Large intestine (tissue), 3 donors: ENCODE data around the gene PCGF3. TPM values are rescaled to one million over a fixed set of nuclear protein-coding genes. Genes with fewer than 3 reads are reported as not detected.

Source experiments
- DNase-seq, 2 donors: peaks; one replicate each; pipeline versions ENCODE4 v3.0.0 to v3.0.0-alpha.2; 2013
- H3K27ac ChIP-seq: one replicate; pipeline ENCODE4 v1.5.1; 2013; ENCODE audit warnings: low read length
- H3K27me3 ChIP-seq: 2 replicates; pipeline ENCODE4 v1.6.1; 2013; ENCODE audit warnings: low read length; ENCODE audit not compliant: control insufficient read depth, insufficient read depth
- H3K36me3 ChIP-seq: 2 replicates; pipeline ENCODE4 v1.6.1; 2013; ENCODE audit warnings: low read length; ENCODE audit not compliant: control insufficient read depth, insufficient read depth
- H3K4me1 ChIP-seq: one replicate; pipeline ENCODE4 v1.6.1; 2013; ENCODE audit warnings: low read length; ENCODE audit not compliant: control insufficient read depth, insufficient read depth
- H3K4me3 ChIP-seq: one replicate; pipeline ENCODE4 v1.5.1; 2013; ENCODE audit warnings: low read length
- H3K9me3 ChIP-seq: one replicate; pipeline ENCODE4 v1.6.1; 2013; ENCODE audit warnings: mild to moderate bottlenecking, low read depth, low read length, moderate library complexity; ENCODE audit not compliant: control insufficient read depth
- WGBS: methylation state at CpG from one replicate; pipeline ENCODE4 v1.1.5; 2013; ENCODE audit warnings: low lambda C conversion rate; ENCODE audit not compliant: insufficient coverage; 5-methylcytosine and 5-hydroxymethylcytosine counted together
- polyA plus RNA-seq: library from polyadenylated mRNA; unstranded; fragments of 120-200 nt; gene quantifications from one replicate; pipeline ENCODE4 v1.2.1, GENCODE V29; 2013

The PCGF3 gene
- polyA plus RNA-seq, 1 donor: 78.0 TPM

DNA sequence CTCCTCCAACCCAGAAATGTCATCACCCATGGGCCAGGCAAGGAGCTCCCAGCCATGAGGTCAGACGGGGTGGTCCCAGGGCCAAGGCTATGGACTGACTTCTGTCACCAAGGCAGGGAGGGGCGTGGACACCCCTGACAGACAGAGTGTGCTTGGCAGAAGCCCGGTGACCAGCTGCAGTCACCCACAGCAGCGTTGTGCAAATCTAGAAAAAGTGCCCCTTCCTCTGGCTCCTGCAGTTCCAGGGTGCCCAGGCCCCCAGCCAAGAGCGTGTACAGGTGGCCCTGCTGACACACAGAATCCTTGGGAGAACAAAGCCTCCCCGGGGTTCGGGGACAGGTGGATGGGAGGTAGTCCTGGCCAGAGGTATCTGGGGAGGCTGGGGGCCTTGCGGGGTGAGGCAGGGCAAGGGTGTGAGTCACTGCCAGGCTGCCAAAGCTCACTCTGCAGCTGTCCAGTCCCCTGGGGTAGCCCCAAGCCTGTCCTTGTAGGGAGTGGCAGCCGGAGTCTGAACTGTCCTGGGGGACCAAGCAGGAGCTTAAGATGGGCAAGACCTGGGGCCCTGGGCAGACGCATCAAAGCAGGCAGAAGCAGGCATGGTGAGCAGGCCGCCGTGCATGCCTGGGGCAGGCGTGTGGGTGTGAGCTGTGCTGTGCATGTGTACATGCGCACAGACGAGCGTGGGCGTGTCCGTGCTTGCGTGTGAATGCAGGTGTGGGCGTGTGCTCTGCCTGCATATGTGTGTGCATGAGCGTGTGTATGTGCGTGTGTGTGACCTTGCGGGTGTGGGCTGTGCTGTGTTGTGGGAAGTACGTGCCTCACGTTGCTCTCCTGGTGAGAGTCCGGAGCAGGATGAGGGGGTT lies 28.0 kb upstream of the PCGF3 start:
- H3K36me3 ChIP-seq: peaks cover 5% of the 10 kb centered on the region
- H3K9me3 ChIP-seq: peaks cover 4% of the 10 kb centered on the region
- no peak overlapping the region for H3K27ac ChIP-seq
- no CpG with 5 or more reads among the region's 26 CpGs for whole genome bisulfite sequencing
- H3K4me1 ChIP-seq: peaks cover 51% of the 10 kb centered on the region
- H3K27me3 ChIP-seq: no peaks in the 10 kb centered on the region
- H3K4me3 ChIP-seq: no peak overlapping the region
- DNase-seq: no peak

DNA sequence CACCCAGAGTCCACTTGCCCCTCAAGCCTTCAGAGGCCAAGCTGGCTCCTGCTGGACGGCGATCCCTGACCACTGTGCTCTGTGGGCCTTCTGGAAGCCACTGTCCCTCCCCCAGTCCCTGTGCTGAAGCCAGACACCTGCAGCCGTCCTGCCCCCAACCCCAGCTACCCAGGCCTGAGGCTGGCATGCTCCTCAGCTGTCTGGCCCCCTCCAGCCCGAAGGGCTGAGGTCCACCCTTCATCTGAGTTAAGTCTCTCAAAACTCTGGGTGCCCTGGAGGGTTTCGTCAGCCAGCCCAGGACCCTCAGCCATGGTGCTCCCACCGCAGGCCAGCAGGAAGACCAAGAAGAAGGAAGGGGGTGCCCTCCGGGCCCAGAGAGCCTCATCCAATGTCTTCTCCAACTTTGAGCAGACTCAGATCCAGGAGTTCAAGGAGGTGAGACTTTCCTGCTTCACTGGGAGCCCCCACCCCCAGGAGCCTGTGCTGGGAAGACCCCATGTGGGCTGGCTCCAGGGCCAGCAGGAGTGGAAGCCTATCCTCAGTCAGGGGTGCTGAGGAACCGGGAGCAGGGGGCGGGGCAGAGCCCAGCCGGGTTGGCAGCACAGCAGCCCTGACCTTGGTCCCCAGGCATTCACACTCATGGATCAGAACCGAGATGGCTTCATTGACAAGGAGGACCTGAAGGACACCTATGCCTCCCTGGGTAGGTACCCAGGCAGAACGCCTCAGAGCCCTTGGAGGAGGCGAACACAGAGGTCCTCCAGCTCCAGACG lies 27.1 kb upstream of the PCGF3 start:
- H3K27me3 ChIP-seq: no peaks in the 10 kb centered on the region
- H3K36me3 ChIP-seq: no peaks in the 10 kb centered on the region
- peaks cover 47% of the 10 kb centered on the region for H3K4me1 ChIP-seq
- no peak overlapping the region for H3K27ac ChIP-seq
- no peak for DNase-seq
- H3K4me3 ChIP-seq: no peak overlapping the region
- no CpG with 5 or more reads among the region's 14 CpGs for WGBS
- H3K9me3 ChIP-seq: peaks cover 4% of the 10 kb centered on the region

DNA sequence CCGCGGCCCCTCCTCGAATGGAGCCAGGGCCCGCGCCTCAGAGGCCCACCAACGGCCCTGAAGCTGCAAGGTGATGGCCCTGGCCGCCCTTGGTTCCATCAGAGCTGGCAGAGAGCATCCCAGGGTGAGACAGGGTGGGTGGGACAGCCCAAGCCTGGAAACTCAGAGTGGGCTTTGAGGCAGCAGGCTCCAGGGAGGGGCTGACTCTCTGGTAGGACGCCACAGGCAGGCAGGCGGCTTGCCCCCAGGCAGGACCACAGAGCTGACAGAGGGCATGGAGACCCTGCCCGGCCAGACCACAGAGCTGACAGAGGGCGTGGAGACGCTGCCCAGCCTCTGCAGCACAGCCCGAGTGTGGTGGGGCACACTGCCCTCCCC lies 26.5 kb upstream of the PCGF3 start:
- no peak overlapping the region for H3K27ac ChIP-seq
- H3K4me1 ChIP-seq: peaks cover 53% of the 10 kb centered on the region
- no peak for DNase-seq
- H3K4me3 ChIP-seq: no peak overlapping the region
- no peaks in the 10 kb centered on the region for H3K27me3 ChIP-seq
- WGBS: no CpG with 5 or more reads among the region's 13 CpGs
- peaks cover 4% of the 10 kb centered on the region for H3K9me3 ChIP-seq
- H3K36me3 ChIP-seq: no peaks in the 10 kb centered on the region

DNA sequence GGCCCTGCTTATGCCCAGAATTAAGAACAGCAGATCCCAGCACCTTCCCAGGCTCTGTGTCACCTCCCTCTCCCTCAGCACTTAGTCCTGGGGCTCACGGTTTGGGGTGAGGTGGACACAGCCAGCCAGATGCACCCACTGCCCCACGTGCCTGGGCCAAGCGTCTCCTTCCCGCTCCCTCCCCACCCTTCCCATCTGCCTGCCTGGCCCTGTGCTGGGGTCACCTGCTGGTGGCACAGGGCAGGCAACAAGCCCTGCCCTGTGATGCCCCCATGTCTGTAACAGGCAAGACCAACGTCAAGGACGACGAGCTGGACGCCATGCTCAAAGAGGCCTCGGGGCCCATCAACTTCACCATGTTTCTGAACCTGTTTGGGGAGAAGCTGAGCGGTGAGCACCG lies 26.0 kb upstream of the PCGF3 start:
- H3K9me3 ChIP-seq: peaks cover 4% of the 10 kb centered on the region
- H3K27ac ChIP-seq: no peak overlapping the region
- H3K27me3 ChIP-seq: no peaks in the 10 kb centered on the region
- WGBS: no CpG with 5 or more reads among the region's 11 CpGs
- H3K4me3 ChIP-seq: no peak overlapping the region
- H3K4me1 ChIP-seq: peaks cover 56% of the 10 kb centered on the region
- DNase-seq: no peak
- no peaks in the 10 kb centered on the region for H3K36me3 ChIP-seq

DNA sequence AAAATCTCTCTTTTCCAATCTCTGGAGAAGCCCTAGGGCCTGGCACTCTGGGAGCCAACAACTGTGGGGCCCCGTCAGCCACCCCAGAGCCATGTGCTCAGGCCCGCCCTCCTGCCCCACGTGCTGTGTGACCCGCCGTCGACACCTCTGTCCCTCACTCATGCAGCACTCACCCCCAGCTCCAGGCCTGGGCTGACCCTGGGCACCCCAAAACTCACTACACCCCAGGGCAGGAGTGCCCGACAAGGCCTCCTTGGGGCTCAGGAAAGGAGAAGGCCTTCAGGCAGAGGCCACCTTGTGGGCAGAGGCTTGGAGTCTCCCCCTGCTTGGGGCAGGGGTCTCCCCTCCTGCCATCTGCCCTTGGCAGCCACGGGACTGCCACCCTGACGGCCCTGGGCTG lies 25.5 kb upstream of the PCGF3 start:
- Histone ChIP-seq H3K27ac (no peak overlapping the region), H3K36me3 (no peaks in the 10 kb centered on the region), H3K4me1 (peaks cover 52% of the 10 kb centered on the region), H3K9me3 (peaks cover 4% of the 10 kb centered on the region), H3K4me3 (no peak overlapping the region), H3K27me3 (no peaks in the 10 kb centered on the region)
- WGBS: no CpG with 5 or more reads among the region's 9 CpGs
- no peak for DNase-seq

DNA sequence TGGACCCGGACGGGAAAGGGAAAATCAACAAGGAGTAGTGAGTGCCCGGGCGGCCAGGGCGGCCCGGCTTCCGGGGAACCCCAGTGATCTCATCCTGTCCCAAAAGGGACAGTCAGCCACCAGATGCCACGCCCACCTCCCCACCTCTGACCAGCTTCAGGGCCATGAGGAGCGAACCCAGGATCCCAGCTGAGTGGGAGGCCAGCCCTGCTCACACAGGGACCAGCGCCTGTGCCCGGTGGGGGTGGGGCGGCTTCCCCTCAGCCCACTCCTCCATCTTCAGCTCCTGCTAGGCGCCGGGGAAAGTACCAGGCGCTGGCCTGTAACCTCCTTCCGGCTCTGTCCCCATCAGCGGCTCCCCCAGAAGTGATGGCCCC lies 25.1 kb upstream of the PCGF3 start:
- Histone ChIP-seq H3K9me3 (peaks cover 4% of the 10 kb centered on the region), H3K27ac (no peak overlapping the region), H3K27me3 (no peaks in the 10 kb centered on the region), H3K4me1 (peaks cover 48% of the 10 kb centered on the region), H3K4me3 (peak overlapping the region; percentile 28), H3K36me3 (no peaks in the 10 kb centered on the region)
- DNase-seq: no peak
- no CpG with 5 or more reads among the region's 17 CpGs for WGBS

- Histone ChIP-seq H3K4me1 (peaks cover 47% of the 10 kb centered on the region), H3K27ac (no peak overlapping the region), H3K9me3 (peaks cover 4% of the 10 kb centered on the region), H3K4me3 (peak overlapping the region; percentile 28), H3K36me3 (no peaks in the 10 kb centered on the region), H3K27me3 (no peaks in the 10 kb centered on the region)
- no CpG with 5 or more reads among the region's 62 CpGs for WGBS
- DNase-seq: no peak
Measured at GRCh38 chr4:680928-681645, 24.5 kb upstream of the PCGF3 start.

- peak in 1 of 2 donors; percentile 49 for DNase-seq
- H3K27me3 ChIP-seq: no peaks in the 10 kb centered on the region
- no CpG with 5 or more reads among the region's 58 CpGs for WGBS
- H3K4me1 ChIP-seq: peaks cover 44% of the 10 kb centered on the region
- H3K36me3 ChIP-seq: no peaks in the 10 kb centered on the region
- no peak overlapping the region for H3K27ac ChIP-seq
- H3K9me3 ChIP-seq: peaks cover 11% of the 10 kb centered on the region
- peak overlapping the region; percentile 4 for H3K4me3 ChIP-seq
Measured at GRCh38 chr4:681736-682451, 23.7 kb upstream of the PCGF3 start.

DNA sequence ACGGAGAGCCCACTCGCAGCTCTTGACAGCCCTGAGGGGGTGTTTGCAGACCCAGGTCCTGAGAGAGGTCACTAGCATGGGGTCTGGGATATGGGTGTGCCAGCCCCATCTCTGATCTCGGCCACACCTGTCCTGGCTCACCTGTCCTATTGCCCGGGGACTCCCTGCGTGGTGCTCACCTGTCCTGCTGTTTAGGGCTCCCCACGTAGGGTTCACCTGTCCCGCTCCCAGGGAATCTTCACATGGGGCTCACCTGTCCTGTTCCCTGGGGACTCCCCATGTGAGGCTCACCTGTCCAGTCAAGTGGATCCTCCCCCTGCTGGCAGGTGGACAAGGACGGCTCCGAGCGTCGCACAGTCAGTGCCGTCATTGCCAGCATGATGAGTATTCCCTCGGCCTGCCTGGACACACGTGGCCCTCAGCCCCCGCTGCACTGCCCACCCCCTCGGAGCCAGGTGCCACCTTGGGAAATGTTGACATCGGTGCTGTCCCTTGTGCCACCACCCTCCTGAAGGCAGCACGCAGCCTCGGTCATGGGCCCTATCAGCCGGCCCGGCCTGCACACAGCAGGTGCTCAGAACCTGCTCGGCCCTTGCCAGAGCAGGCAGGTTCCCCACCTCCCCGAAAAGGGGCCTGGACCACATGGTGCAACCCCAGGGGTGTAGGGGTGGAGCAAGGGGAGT lies 23.0 kb upstream of the PCGF3 start:
- H3K27ac ChIP-seq: no peak overlapping the region
- no peak for DNase-seq

More for the DNA sequence above, 23.0 kb upstream of the PCGF3 start:
- H3K27me3 ChIP-seq: no peaks in the 10 kb centered on the region
- H3K4me1 ChIP-seq: peaks cover 44% of the 10 kb centered on the region
- peaks cover 11% of the 10 kb centered on the region for H3K9me3 ChIP-seq
- no CpG with 5 or more reads among the region's 23 CpGs for WGBS
- no peak overlapping the region for H3K4me3 ChIP-seq
- H3K36me3 ChIP-seq: no peaks in the 10 kb centered on the region
